ENCODE results near the gene AGMAT. TPM values are rescaled to one million over a fixed set of nuclear protein-coding genes. Genes with fewer than 3 reads are reported as not detected.

AGMAT gene
- total RNA-seq, 1 donor: 2.2 TPM

DNA sequence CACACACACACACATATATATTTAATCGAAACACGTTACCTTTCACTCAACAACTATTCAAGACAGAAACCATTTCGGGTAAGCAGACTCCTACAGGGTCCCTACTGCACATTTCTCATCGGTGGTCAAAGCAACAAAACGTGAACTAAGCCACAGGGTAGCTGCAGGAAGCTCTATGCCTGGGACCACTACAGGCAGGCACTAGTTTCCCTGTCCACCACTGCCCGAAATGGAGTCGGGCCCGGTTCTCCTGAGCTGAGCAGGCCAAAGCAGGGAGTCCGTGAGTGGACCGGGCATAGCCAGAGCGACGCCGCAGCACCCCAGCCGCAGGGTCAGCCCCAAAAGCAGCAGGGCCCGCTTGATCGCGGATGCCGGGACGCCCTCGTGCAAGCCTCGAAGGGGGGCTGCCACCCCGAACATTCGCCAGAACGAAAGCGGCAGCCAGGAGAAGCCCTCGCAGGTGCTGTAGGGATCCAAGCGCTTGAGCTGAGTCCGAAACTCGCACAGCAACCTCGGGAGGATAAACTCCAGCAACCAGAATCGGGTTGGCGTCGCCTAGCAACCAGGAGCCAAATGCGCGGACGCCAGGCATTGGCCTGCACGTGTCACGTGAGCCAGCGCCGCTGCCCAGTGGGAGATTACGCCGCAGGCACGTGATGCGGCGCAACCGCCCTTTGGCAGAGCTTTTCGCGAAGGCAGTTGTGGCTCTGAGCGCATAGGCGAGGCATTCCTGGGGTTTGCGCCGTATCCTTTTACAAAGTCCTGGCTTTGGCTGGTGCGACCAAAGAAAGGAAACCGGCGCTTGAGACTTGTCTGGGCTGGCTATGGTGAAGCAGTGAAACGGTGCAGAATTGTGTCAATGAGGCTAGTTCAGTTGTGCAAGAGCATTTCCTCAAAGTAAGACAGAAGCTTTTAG is 18.5 kb upstream of the AGMAT start:
- peaks cover 11% of the 10 kb centered on the region for H3K4me1 ChIP-seq (ENCODE audit: insufficient read depth, low read length)
- peak overlapping the region; percentile 78 for H3K27ac ChIP-seq (ENCODE audit: low read depth, low read length)
- H3K27me3 ChIP-seq (ENCODE audit: insufficient read depth, low read length): no peaks in the 10 kb centered on the region
- no peaks in the 10 kb centered on the region for H4K20me1 ChIP-seq (ENCODE audit: insufficient read depth, low read length)
- no peaks in the 10 kb centered on the region for H3K9me3 ChIP-seq (ENCODE audit: low read depth, low read length)
- peak overlapping the region; percentile 72 for H2AFZ ChIP-seq (ENCODE audit: low read length)
- peaks cover 2% of the 10 kb centered on the region for H3K79me2 ChIP-seq (ENCODE audit: insufficient read depth, low read length)
- H3K36me3 ChIP-seq (ENCODE audit: insufficient read depth, low read length): no peaks in the 10 kb centered on the region
- H3K4me2 ChIP-seq (ENCODE audit: insufficient read depth, low read length): peak overlapping the region; percentile 86
- no peak for TF ChIP-seq CTCF (IDR thresholded peaks at IDR 0.05; ENCODE audit: extremely low read depth, low read depth, low read length)
- peak overlapping the region; percentile 85 for H3K4me3 ChIP-seq (ENCODE audit: insufficient read depth, low read length)
- peak; percentile 100 for DNase-seq (ENCODE audit: insufficient read length, low spot score, missing footprints)

- DNase-seq (ENCODE audit: insufficient read length, low spot score, missing footprints): no peak
- H3K27ac ChIP-seq (ENCODE audit: low read depth, low read length): no peak overlapping the region
Measured at GRCh38 chr1:15598436-15598835, 13.6 kb upstream of the AGMAT start.

GRCh38 chr1:15595809-15596617 is 11.2 kb upstream of the AGMAT start:
- no peak overlapping the region for H2AFZ ChIP-seq (ENCODE audit: low read length)
- H3K4me1 ChIP-seq (ENCODE audit: insufficient read depth, low read length): no peaks in the 10 kb centered on the region
- no peaks in the 10 kb centered on the region for H3K9me3 ChIP-seq (ENCODE audit: low read depth, low read length)
- TF ChIP-seq CTCF (IDR thresholded peaks at IDR 0.05; ENCODE audit: extremely low read depth, low read depth, low read length): no peak
- H4K20me1 ChIP-seq (ENCODE audit: insufficient read depth, low read length): no peaks in the 10 kb centered on the region
- DNase-seq (ENCODE audit: insufficient read length, low spot score, missing footprints): no peak
- no peak overlapping the region for H3K4me3 ChIP-seq (ENCODE audit: insufficient read depth, low read length)
- H3K79me2 ChIP-seq (ENCODE audit: insufficient read depth, low read length): no peaks in the 10 kb centered on the region
- H3K36me3 ChIP-seq (ENCODE audit: insufficient read depth, low read length): no peaks in the 10 kb centered on the region
- H3K27me3 ChIP-seq (ENCODE audit: insufficient read depth, low read length): peaks cover 10% of the 10 kb centered on the region
- H3K27ac ChIP-seq (ENCODE audit: low read depth, low read length): no peak overlapping the region
- H3K4me2 ChIP-seq (ENCODE audit: insufficient read depth, low read length): no peak overlapping the region

More at GRCh38 chr1:15598436-15598835, 13.6 kb upstream of the AGMAT start:
- Histone ChIP-seq H3K4me1 (ENCODE audit: insufficient read depth, low read length) (peaks cover 7% of the 10 kb centered on the region), H3K4me2 (ENCODE audit: insufficient read depth, low read length) (no peak overlapping the region), H4K20me1 (ENCODE audit: insufficient read depth, low read length) (no peaks in the 10 kb centered on the region), H3K4me3 (ENCODE audit: insufficient read depth, low read length) (no peak overlapping the region), H3K9me3 (ENCODE audit: low read depth, low read length) (no peaks in the 10 kb centered on the region), H3K79me2 (ENCODE audit: insufficient read depth, low read length) (peaks cover 2% of the 10 kb centered on the region), H3K27me3 (ENCODE audit: insufficient read depth, low read length) (peaks cover 10% of the 10 kb centered on the region), H3K36me3 (ENCODE audit: insufficient read depth, low read length) (no peaks in the 10 kb centered on the region), H2AFZ (ENCODE audit: low read length) (no peak overlapping the region)
- TF ChIP-seq CTCF (IDR thresholded peaks at IDR 0.05; ENCODE audit: extremely low read depth, low read depth, low read length): no peak

DNA sequence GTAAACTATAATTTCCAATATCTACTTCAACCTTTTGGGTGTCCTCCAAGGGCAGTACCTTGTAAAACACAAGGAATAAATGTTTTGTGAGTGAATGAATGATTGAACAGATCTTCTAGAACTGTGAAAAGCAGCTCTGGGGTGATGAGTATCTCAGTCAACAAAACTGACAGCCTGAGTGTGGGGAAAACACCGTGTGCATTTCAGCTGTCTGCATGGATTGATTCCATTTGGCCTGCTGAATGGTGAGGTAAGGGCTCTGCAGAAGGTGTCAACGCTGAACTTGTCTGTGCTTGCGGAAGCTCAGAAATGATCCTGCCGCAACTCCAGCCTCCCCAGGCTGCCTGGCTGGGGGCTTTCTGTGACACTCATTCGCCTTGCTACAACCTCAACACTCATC is 7.4 kb upstream of the AGMAT start:
- H3K4me1 ChIP-seq (ENCODE audit: insufficient read depth, low read length): no peaks in the 10 kb centered on the region
- TF ChIP-seq CTCF (IDR thresholded peaks at IDR 0.05; ENCODE audit: extremely low read depth, low read depth, low read length): no peak
- DNase-seq (ENCODE audit: insufficient read length, low spot score, missing footprints): no peak
- H3K27me3 ChIP-seq (ENCODE audit: insufficient read depth, low read length): peaks cover 5% of the 10 kb centered on the region
- H3K36me3 ChIP-seq (ENCODE audit: insufficient read depth, low read length): no peaks in the 10 kb centered on the region
- no peak overlapping the region for H3K27ac ChIP-seq (ENCODE audit: low read depth, low read length)
- no peak overlapping the region for H3K4me3 ChIP-seq (ENCODE audit: insufficient read depth, low read length)
- no peaks in the 10 kb centered on the region for H3K79me2 ChIP-seq (ENCODE audit: insufficient read depth, low read length)
- no peaks in the 10 kb centered on the region for H4K20me1 ChIP-seq (ENCODE audit: insufficient read depth, low read length)
- no peak overlapping the region for H3K4me2 ChIP-seq (ENCODE audit: insufficient read depth, low read length)
- H3K9me3 ChIP-seq (ENCODE audit: low read depth, low read length): no peaks in the 10 kb centered on the region
- H2AFZ ChIP-seq (ENCODE audit: low read length): no peak overlapping the region

Measured in osteoblast (primary cell).